Smooth muscle cell (in vitro differentiated cells): ENCODE results near the gene ADAM33. TPM values are rescaled to one million over a fixed set of nuclear protein-coding genes. Genes with fewer than 3 reads are reported as not detected.

Source experiments
- DNase-seq: peaks from one replicate; lab custom pipeline; 2025; ENCODE audit not compliant: unreplicated experiment; lab: John Stamatoyannopoulos, UW
- H2AFZ ChIP-seq: fragments of 200-600 bp; sonication (generic); 2 replicates; pipeline ENCODE4 v1.6.0; 2016; ENCODE audit warnings: antibody characterized with exemption, low read depth, mild to moderate bottlenecking
- H3F3A ChIP-seq: fragments of 200-600 bp; sonication (generic); 2 replicates; pipeline ENCODE4 v1.6.0; 2017; ENCODE audit warnings: antibody characterized with exemption, low read depth
- H3K27ac ChIP-seq: fragments of 200-600 bp; sonication (generic); 2 replicates; pipeline ENCODE4 v1.5.1; 2016; ENCODE audit warnings: low read depth, mild to moderate bottlenecking
- H3K27me3 ChIP-seq: fragments of 200-600 bp; sonication (generic); 2 replicates; pipeline ENCODE4 v1.6.1; 2016; ENCODE audit warnings: low read depth, mild to moderate bottlenecking
- H3K36me3 ChIP-seq: fragments of 200-600 bp; sonication (generic); 2 replicates; pipeline ENCODE4 v1.5.1; 2016; ENCODE audit warnings: low read depth
- H3K4me1 ChIP-seq: fragments of 200-600 bp; sonication (generic); 2 replicates; pipeline ENCODE4 v1.5.1; 2016; ENCODE audit warnings: low read depth
- H3K4me2 ChIP-seq: fragments of 200-600 bp; sonication (generic); 2 replicates; pipeline ENCODE4 v1.6.0; 2016; ENCODE audit warnings: mild to moderate bottlenecking
- H3K4me3 ChIP-seq: fragments of 200-600 bp; sonication (generic); 2 replicates; pipeline ENCODE4 v1.5.1; 2016; ENCODE audit warnings: mild to moderate bottlenecking
- H3K79me2 ChIP-seq: fragments of 200-600 bp; sonication (generic); 2 replicates; pipeline ENCODE4 v1.6.0; 2016; ENCODE audit warnings: low read depth, mild to moderate bottlenecking
- H3K9ac ChIP-seq: fragments of 200-600 bp; sonication (generic); 2 replicates; pipeline ENCODE4 v1.6.0; 2016; ENCODE audit warnings: low read depth
- H3K9me3 ChIP-seq: fragments of 200-600 bp; sonication (generic); replicated peaks from 2 replicates; pipeline ENCODE4 v1.5.1; 2016; ENCODE audit warnings: low read depth
- H4K20me1 ChIP-seq: fragments of 200-600 bp; sonication (generic); 2 replicates; pipeline ENCODE4 v1.6.0; 2016; ENCODE audit warnings: low read depth
- CTCF ChIP-seq: fragments of 200-600 bp; sonication (generic); IDR thresholded peaks from 2 replicates; pipeline ENCODE4 v1.5.1; 2017; ENCODE audit warnings: borderline replicate concordance, mild to moderate bottlenecking, antibody characterized with exemption; ENCODE audit not compliant: insufficient read depth, poor library complexity, severe bottlenecking
- WGBS: methylation state at CpG from one replicate; pipeline ENCODE4 v1.1.7; 2016; ENCODE audit warnings: low lambda C conversion rate; 5-methylcytosine and 5-hydroxymethylcytosine counted together
- polyA plus RNA-seq: library from polyadenylated mRNA; unstranded; fragments of >200 nt; fragmentation: Nextera tagmentation; extraction: Ambion mirVana; gene quantifications from 2 replicates; pipeline ENCODE4 v1.2.1, GENCODE V29; 2016
- total RNA-seq: library from RNA; depleted of rRNA; stranded (reverse); fragments of >200 nt; gene quantifications from 2 replicates; pipeline ENCODE4 v1.2.3, GENCODE V29; 2014

The ADAM33 gene
- total and polyA plus RNA-seq, 2 experiments from 2014 or later: 5.1 to 7.4 TPM

GRCh38 chr20:3629893-3630292 lies 51.9 kb downstream of the ADAM33 start:
- WGBS: 66% methylated on average over 2 of the region's 2 CpGs
- H3K27me3 ChIP-seq: no peaks in the 10 kb centered on the region

GRCh38 chr20:3628502-3629314 lies 53.1 kb downstream of the ADAM33 start:
- 98% methylated on average over 16 of the region's 16 CpGs for WGBS
- no peaks in the 10 kb centered on the region for H3F3A ChIP-seq

More at GRCh38 chr20:3629893-3630292, 51.9 kb downstream of the ADAM33 start:
- Histone ChIP-seq H3F3A (no peaks in the 10 kb centered on the region), H3K4me2 (no peak overlapping the region), H4K20me1 (no peaks in the 10 kb centered on the region), H3K27ac (no peak overlapping the region), H3K36me3 (no peaks in the 10 kb centered on the region), H3K4me3 (no peak overlapping the region), H3K4me1 (no peaks in the 10 kb centered on the region), H3K9me3 (no peaks in the 10 kb centered on the region), H3K9ac (no peak overlapping the region), H3K79me2 (no peaks in the 10 kb centered on the region), H2AFZ (no peak overlapping the region)
- no peak for DNase-seq
- no peak for TF ChIP-seq CTCF

GRCh38 chr20:3627476-3627875 lies 54.3 kb downstream of the ADAM33 start:
- Histone ChIP-seq H3K36me3 (no peaks in the 10 kb centered on the region), H3K9me3 (no peaks in the 10 kb centered on the region), H2AFZ (no peak overlapping the region), H3K4me3 (no peak overlapping the region), H3K79me2 (no peaks in the 10 kb centered on the region), H3K27me3 (no peaks in the 10 kb centered on the region), H3F3A (no peaks in the 10 kb centered on the region), H3K4me2 (no peak overlapping the region), H4K20me1 (no peaks in the 10 kb centered on the region), H3K4me1 (no peaks in the 10 kb centered on the region), H3K27ac (no peak overlapping the region), H3K9ac (no peak overlapping the region)
- TF ChIP-seq CTCF: no peak
- no peak for DNase-seq
- 97% methylated on average over 2 of the region's 2 CpGs for WGBS

More at GRCh38 chr20:3628502-3629314, 53.1 kb downstream of the ADAM33 start:
- H3K9me3 ChIP-seq: no peaks in the 10 kb centered on the region
- no peak for TF ChIP-seq CTCF
- no peak overlapping the region for H3K9ac ChIP-seq
- no peak overlapping the region for H3K27ac ChIP-seq
- no peaks in the 10 kb centered on the region for H3K36me3 ChIP-seq
- H2AFZ ChIP-seq: no peak overlapping the region
- H3K27me3 ChIP-seq: no peaks in the 10 kb centered on the region
- no peak for DNase-seq
- H3K4me2 ChIP-seq: no peak overlapping the region
- H3K4me3 ChIP-seq: no peak overlapping the region
- H3K79me2 ChIP-seq: no peaks in the 10 kb centered on the region
- no peaks in the 10 kb centered on the region for H4K20me1 ChIP-seq
- no peaks in the 10 kb centered on the region for H3K4me1 ChIP-seq

GRCh38 chr20:3622406-3622805 lies 59.4 kb downstream of the ADAM33 start:
- Histone ChIP-seq H3K4me2 (no peak overlapping the region), H2AFZ (no peak overlapping the region), H3K9me3 (no peaks in the 10 kb centered on the region), H3K36me3 (no peaks in the 10 kb centered on the region), H3F3A (no peaks in the 10 kb centered on the region), H3K4me1 (peaks cover 5% of the 10 kb centered on the region), H3K27me3 (no peaks in the 10 kb centered on the region), H3K4me3 (no peak overlapping the region), H3K79me2 (no peaks in the 10 kb centered on the region), H4K20me1 (no peaks in the 10 kb centered on the region), H3K27ac (no peak overlapping the region), H3K9ac (no peak overlapping the region)
- WGBS: 92% methylated on average over 4 of the region's 4 CpGs
- DNase-seq: no peak
- TF ChIP-seq CTCF: no peak
